Amniotic stem cell (primary cell): ENCODE data around the gene MMP3.
"Not testable (repeated sequence)": the region's sequence is repeated elsewhere in the genome, so short reads cannot be mapped to it uniquely, and the experiment has no call there.

Experiments
- DNase-seq: peaks from one replicate; lab custom pipeline; 2025; lab: John Stamatoyannopoulos, UW

MMP3 gene

GRCh38 chr11:102843489-102843888 lies at the start of gene MMP3:
Gene MMP3 (minus strand): TSS chr11:102843609. CDS start chr11:102843546, 63 bp downstream.
- no peak for DNase-seq

- DNase-seq, result no peak
These were observed 48.3 kb upstream of the MMP3 start for GRCh38 chr11:102891736-102892135.

- no peak for DNase-seq
These were observed 43.6 kb upstream of the MMP3 start for GRCh38 chr11:102886999-102887398.

GRCh38 chr11:102883141-102883540 lies 39.7 kb upstream of the MMP3 start:
- no peak for DNase-seq

- DNase-seq, result no peak
These were observed 39.1 kb upstream of the MMP3 start for GRCh38 chr11:102882389-102883024.

- no peak for DNase-seq
These were observed 36.4 kb upstream of the MMP3 start for GRCh38 chr11:102879801-102880200.

- DNase-seq, result no peak
These were observed 35.2 kb upstream of the MMP3 start for GRCh38 chr11:102878595-102878994.

- no peak for DNase-seq
These were observed 31.4 kb upstream of the MMP3 start, which contains the start of gene MMP12 for GRCh38 chr11:102874852-102875251. Gene MMP12 (minus strand): TSS chr11:102874982. CDS start chr11:102874937, 45 bp downstream.

- not testable (repeated sequence) for DNase-seq
These were observed 26.1 kb upstream of the MMP3 start for GRCh38 chr11:102869354-102869964.

- DNase-seq, result no peak
These were observed 24.9 kb upstream of the MMP3 start for GRCh38 chr11:102868339-102868738.

GRCh38 chr11:102864724-102865123 lies 21.3 kb upstream of the MMP3 start:
- DNase-seq, result no peak

GRCh38 chr11:102853956-102854355 lies 10.5 kb upstream of the MMP3 start:
- no peak for DNase-seq

GRCh38 chr11:102853055-102853454 lies 9.6 kb upstream of the MMP3 start:
- no peak for DNase-seq

- DNase-seq, result peak; percentile 46
These were observed 7.8 kb upstream of the MMP3 start for GRCh38 chr11:102850973-102851745.

GRCh38 chr11:102849311-102849710 lies 5.9 kb upstream of the MMP3 start:
- no peak for DNase-seq

- no peak for DNase-seq
These were observed 2.9 kb upstream of the MMP3 start for GRCh38 chr11:102846292-102846691.

- no peak for DNase-seq
These were observed 479 bp downstream of the MMP3 start for GRCh38 chr11:102842930-102843329.

GRCh38 chr11:102840018-102840417 lies 3.4 kb downstream of the MMP3 start:
- no peak for DNase-seq

- no peak for DNase-seq
These were observed 5.8 kb downstream of the MMP3 start for GRCh38 chr11:102837646-102838045.

GRCh38 chr11:102837156-102837555 lies 6.3 kb downstream of the MMP3 start:
- no peak for DNase-seq

- no peak for DNase-seq
These were observed 7.0 kb downstream of the MMP3 start for GRCh38 chr11:102836290-102836875.

GRCh38 chr11:102833731-102834130 lies 9.7 kb downstream of the MMP3 start:
- no peak for DNase-seq

GRCh38 chr11:102832612-102833011 lies 10.8 kb downstream of the MMP3 start:
- DNase-seq, result no peak
